Measurements from ENCODE around the gene CARS1.

The CARS1 gene

DNA sequence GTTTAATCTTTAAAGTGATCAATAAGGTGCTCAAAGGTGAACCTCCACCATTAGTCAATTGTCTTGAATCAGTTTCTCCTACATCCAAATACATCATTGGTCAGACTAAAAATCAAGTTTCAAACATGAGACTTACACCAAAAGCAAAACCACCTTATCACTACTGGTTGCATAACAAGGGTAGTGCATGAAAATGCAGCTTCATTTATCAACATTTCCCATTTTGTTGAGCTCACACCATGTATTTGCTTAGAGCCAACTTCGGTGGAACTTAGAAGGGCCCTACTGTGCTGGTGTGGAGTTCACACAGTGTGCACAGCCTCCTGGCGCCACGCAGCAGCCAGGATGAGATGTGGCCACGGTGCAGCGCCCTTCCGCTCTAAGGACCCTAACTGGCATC, 104.9 kb downstream of the CARS1 start:
- no peak for DNase-seq

DNA sequence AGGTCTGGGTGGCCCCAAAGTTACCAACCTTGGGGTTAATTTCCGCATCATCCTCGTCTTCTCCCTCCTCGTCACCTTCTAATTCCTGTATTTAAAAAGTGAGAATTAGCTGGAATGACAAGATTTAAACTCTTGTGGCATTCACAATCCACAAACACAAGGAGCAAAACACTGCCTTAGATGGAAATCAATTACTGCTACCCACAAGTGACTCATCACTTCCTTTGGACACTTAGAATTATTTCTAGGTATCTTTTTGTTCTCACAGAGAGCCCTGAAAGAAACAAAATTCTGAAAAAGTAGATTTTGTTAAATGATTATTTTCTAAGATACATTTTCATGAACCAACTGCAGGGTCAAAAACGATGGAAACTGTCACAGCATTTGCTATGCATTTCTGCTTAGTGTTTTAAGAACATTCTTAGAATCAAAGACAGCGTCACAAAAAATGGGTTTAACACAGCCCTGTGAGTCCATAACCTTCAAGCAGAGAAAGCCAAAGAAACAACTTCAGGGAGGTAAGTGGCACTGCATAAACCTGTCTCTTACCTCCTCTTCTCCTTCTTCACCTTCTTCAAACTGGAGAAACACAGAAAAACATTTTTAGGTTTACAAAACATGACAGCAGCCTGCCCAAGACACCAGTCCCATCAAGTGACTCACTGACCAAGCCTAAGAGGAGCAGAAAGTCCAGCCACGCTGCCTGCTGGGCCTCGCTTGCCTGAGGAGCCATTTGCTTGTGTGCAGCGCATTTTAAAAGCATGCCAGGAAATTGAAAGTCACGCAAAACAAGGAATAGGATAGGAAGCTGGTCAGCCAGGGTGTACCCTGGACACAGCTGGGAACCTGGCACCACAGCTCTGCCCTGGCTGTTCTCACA, 105.8 kb downstream of the CARS1 start:
- DNase-seq, result peak; percentile 12

Data from activated effector memory CD4-positive, alpha-beta T cell treated with anti-CD3 and anti-CD28 coated beads, Interleukin-2, amount 50 U/mL, for 16 hours (primary cell).